CD1c-positive myeloid dendritic cell (primary cell): ENCODE results near the gene ITPKC.
"Not testable (repeated sequence)": the region's sequence is repeated elsewhere in the genome, so short reads cannot be mapped to it uniquely, and the experiment has no call there.

Experiments
- DNase-seq: peaks from one replicate; pipeline ENCODE4 v3.0.0-alpha.2; 2016; ENCODE audit errors: extremely low spot score

ITPKC gene

GRCh38 chr19:40766385-40766784 is 49.5 kb downstream of the ITPKC start:
- DNase-seq, result not testable (repeated sequence)

GRCh38 chr19:40768869-40769268 is 52.0 kb downstream of the ITPKC start:
- DNase-seq, result no peak

- DNase-seq, result peak; percentile 17
Observed at GRCh38 chr19:40771101-40771862, 54.4 kb downstream of the ITPKC start.

GRCh38 chr19:40774916-40775631 is 58.2 kb downstream of the ITPKC start, which contains the start of gene MIA:
Gene MIA (plus strand): TSS chr19:40775521. CDS start chr19:40775543, 22 bp downstream.
- DNase-seq, result no peak

GRCh38 chr19:40775632-40776022 is 58.7 kb downstream of the ITPKC start:
- DNase-seq, result no peak

- DNase-seq, result no peak
Observed at GRCh38 chr19:40776364-40776763, 59.5 kb downstream of the ITPKC start.

- DNase-seq, result peak; percentile 98
Observed at GRCh38 chr19:40776932-40777644, 60.2 kb downstream of the ITPKC start.

- no peak for DNase-seq
Observed at GRCh38 chr19:40777645-40777936, 60.7 kb downstream of the ITPKC start.

- DNase-seq, result peak; percentile 100
Observed at GRCh38 chr19:40777937-40778705, 61.2 kb downstream of the ITPKC start, which contains the start of gene RAB4B. Gene RAB4B (plus strand): TSS chr19:40778247. CDS start chr19:40778376, 129 bp downstream.

GRCh38 chr19:40778706-40779284 is 61.9 kb downstream of the ITPKC start:
- DNase-seq, result peak; percentile 61

- no peak for DNase-seq
Observed at GRCh38 chr19:40780582-40780981, 63.7 kb downstream of the ITPKC start.

- no peak for DNase-seq
Observed at GRCh38 chr19:40781140-40781539, 64.2 kb downstream of the ITPKC start.

GRCh38 chr19:40783711-40784110 is 66.8 kb downstream of the ITPKC start:
- DNase-seq, result no peak

GRCh38 chr19:40784146-40784545 is 67.2 kb downstream of the ITPKC start:
- DNase-seq, result not testable (repeated sequence)

GRCh38 chr19:40785526-40785925 is 68.6 kb downstream of the ITPKC start:
- no peak for DNase-seq

- DNase-seq, result no peak
Observed at GRCh38 chr19:40786060-40787037, 69.4 kb downstream of the ITPKC start.
